GM12878 (cell line): Measurements from ENCODE around the gene REXO1. TPM values are rescaled to one million over a fixed set of nuclear protein-coding genes. Genes with fewer than 3 reads are reported as not detected.

ENCODE experiments used
- ATAC-seq: fragments of 200-7000 bp; cut with Tn5 transposase; 3 replicates; pipeline ENCODE4 v1.9.1; 2020; ENCODE audit warnings: mild to moderate bottlenecking, moderate library complexity
- BruUV-seq: library from RNA; stranded (reverse); fragments of 400-500 nt; replicated peaks from 2 replicates; lab custom pipeline; 2021; lab: Mats Ljungman, UMichigan
- CTCF ChIA-PET: fragments of 300-600 bp; sonication (Branson Sonifier 250); formaldehyde crosslinking; extraction: SDS; loops from one replicate; lab custom pipeline; 2021; ENCODE audit warnings: inconsistent platforms; lab: Yijun Ruan, JAX
- POLR2A ChIA-PET: fragments of 350-600 bp; formaldehyde crosslinking; extraction: SDS; loops from one replicate; lab custom pipeline; 2021; ENCODE audit warnings: inconsistent platforms; lab: Charles Lee
- RAD21 ChIA-PET: fragments of 300-600 bp; sonication (Branson Sonifier 250); formaldehyde crosslinking; loops from one replicate; lab custom pipeline; 2023; ENCODE audit warnings: antibody characterized with exemption; ENCODE audit not compliant: unreplicated experiment; lab: Charles Lee
- SMC1A ChIA-PET: fragments of 300-600 bp; sonication (Branson Sonifier 250); formaldehyde crosslinking; loops from one replicate; lab custom pipeline; 2023; ENCODE audit not compliant: unreplicated experiment, uncharacterized antibody; lab: Charles Lee
- DNase-seq: peaks from one replicate; pipeline ENCODE4 v3.0.0-alpha.2; 2011; ENCODE audit warnings: low read depth, low spot score
- FAIRE-seq: peaks from 3 replicates; lab custom pipeline; 2011; peaks lifted over from hg19 to GRCh38; lab: Jason Lieb, UNC
- H2AFZ ChIP-seq: 2 replicates; pipeline ENCODE4 v1.6.0; 2011; ENCODE audit warnings: low read depth, low read length, control low read depth; ENCODE audit not compliant: control insufficient read depth
- H3K27ac ChIP-seq: 2 replicates; pipeline ENCODE4 v1.5.1; 2011; ENCODE audit warnings: control low read depth; ENCODE audit not compliant: control insufficient read depth, insufficient read depth
- H3K27me3 ChIP-seq, 2 experiments: replicated peaks in 1 of 2; 2 replicates each; pipeline versions ENCODE4 v1.6.0 to v1.6.1; 2011; ENCODE audit warnings: low read length in 1 of 2; ENCODE audit not compliant: control insufficient read depth in 2 of 2, insufficient read depth in 2 of 2
- H3K36me3 ChIP-seq, 2 experiments: 2 replicates each; pipeline ENCODE4 v1.5.1; 2011; ENCODE audit warnings: low read length in 1 of 2; ENCODE audit not compliant: control insufficient read depth in 2 of 2, insufficient read depth in 2 of 2
- H3K4me1 ChIP-seq: 2 replicates; pipeline ENCODE4 v1.6.1; 2011; ENCODE audit warnings: mild to moderate bottlenecking, low read length, moderate library complexity, mixed read lengths; ENCODE audit not compliant: control insufficient read depth, insufficient read depth
- H3K4me2 ChIP-seq: 2 replicates; pipeline ENCODE4 v1.6.0; 2011; ENCODE audit warnings: control low read depth; ENCODE audit not compliant: control insufficient read depth, insufficient read depth
- H3K4me3 ChIP-seq: fragments of 200-600 bp; sonication (generic); 2 replicates; pipeline ENCODE4 v1.5.1; 2016
- H3K79me2 ChIP-seq: 2 replicates; pipeline ENCODE4 v1.6.0; 2011; ENCODE audit warnings: low read length; ENCODE audit not compliant: control insufficient read depth, insufficient read depth
- H3K9ac ChIP-seq: 2 replicates; pipeline ENCODE4 v1.8.0; 2011; ENCODE audit warnings: low read length, control low read depth, mixed read lengths; ENCODE audit not compliant: control insufficient read depth, insufficient read depth
- H3K9me3 ChIP-seq: replicated peaks from 3 replicates; pipeline ENCODE4 v1.5.1; 2011; ENCODE audit warnings: mild to moderate bottlenecking, low read length; ENCODE audit not compliant: control insufficient read depth, insufficient read depth
- H4K20me1 ChIP-seq: 2 replicates; pipeline ENCODE4 v1.6.0; 2011; ENCODE audit not compliant: control insufficient read depth, insufficient read depth
- ATF2 ChIP-seq: IDR thresholded peaks from 2 replicates; pipeline ENCODE4 v1.6.1; 2012; ENCODE audit warnings: low read length, inconsistent platforms
- CREM ChIP-seq: IDR thresholded peaks from 2 replicates; pipeline ENCODE4 v1.6.1; 2014; ENCODE audit warnings: antibody characterized with exemption, low read depth
- GABPA ChIP-seq: IDR thresholded peaks from 2 replicates; pipeline ENCODE4 v1.6.1; 2014; ENCODE audit warnings: antibody characterized with exemption, low read depth, mild to moderate bottlenecking, inconsistent platforms
- HCFC1 ChIP-seq: fragments of 150-350 bp; IDR thresholded peaks from 2 replicates; pipeline ENCODE4 v1.6.1; 2014; ENCODE audit warnings: low read length
- KDM1A ChIP-seq: fragments of 200-600 bp; sonication (generic); IDR thresholded peaks from 2 replicates; pipeline ENCODE4 v1.6.1; 2016; ENCODE audit warnings: borderline replicate concordance
- RFX5 ChIP-seq: IDR thresholded peaks from 2 replicates; pipeline ENCODE4 v1.6.1; 2011; ENCODE audit warnings: low read depth, low read length, improper control_type of control experiment
- YY1 ChIP-seq: IDR thresholded peaks from 2 replicates; pipeline ENCODE4 v1.6.1; 2011; ENCODE audit warnings: low read depth, mild to moderate bottlenecking, low read length
- ZNF384 ChIP-seq: IDR thresholded peaks from 2 replicates; pipeline ENCODE4 v1.6.1; 2012; ENCODE audit warnings: low read depth, mild to moderate bottlenecking, low read length, improper control_type of control experiment, borderline replicate concordance
- ZNF622 ChIP-seq: fragments of 450-650 bp; IDR thresholded peaks from 2 replicates; pipeline ENCODE4 v1.6.1; 2017; ENCODE audit warnings: mild to moderate bottlenecking, inconsistent platforms
- WGBS: methylation state at CpG from one replicate; pipeline ENCODE4 v1.1.6; 2016; ENCODE audit warnings: low lambda C conversion rate; ENCODE audit not compliant: insufficient replicate concordance, insufficient coverage; ENCODE audit errors: missing lambda C conversion rate; 5-methylcytosine and 5-hydroxymethylcytosine counted together
- in situ Hi-C: fragments of 300-500 bp; cut with MboI; formaldehyde crosslinking; loops from 9 replicates; pipeline ENCODE4 v1.14.3; 2018; ENCODE audit warnings: mixed read lengths
- intact Hi-C: fragments of 100-400 bp; cut with micrococcal nuclease; formaldehyde crosslinking; loops from one replicate; pipeline ENCODE4 v1.14.2; 2022; ENCODE audit not compliant: unreplicated experiment
- polyA plus RNA-seq, 11 experiments: library from polyadenylated mRNA; depleted of rRNA in 4 of 11; unstranded in 6 of 11; stranded (reverse) in 5 of 11; fragments of >200 nt; fragmentation: Nextera tagmentation in 4 of 11; fragmentation: Illumina TruSeq in 1 of 11; extraction: Ambion mirVana in 4 of 11; extraction: Trizol in 1 of 11; gene quantifications; 1 replicate in 1 of 11; 2 replicates in 10 of 11; pipeline versions ENCODE4 v1.2.1 to v1.2.3, GENCODE V29; 2011 to 2016; ENCODE audit warnings: inconsistent platforms in 2 of 11, missing spikeins in 2 of 11, low read depth in 1 of 11
- total RNA-seq, 4 experiments: library from RNA; depleted of rRNA in 3 of 4; stranded (reverse); fragments of >200 nt in 3 of 4; fragmentation: Illumina TruSeq in 1 of 4; extraction: Trizol in 1 of 4; gene quantifications; 2 replicates each; pipeline versions ENCODE4 v1.2.1 to v1.2.3, GENCODE V29; 2013 to 2021

Gene REXO1
- total and polyA plus RNA-seq, 10 of the 15 experiments (the other 5 are each of a cell fraction or from before 2014, with no cell fraction given), result 0.03 to 45.2 (median 8.4) TPM

- no peak overlapping the region for H3K4me2 ChIP-seq
- TF ChIP-seq HCFC1 (no peak), ZNF622 (no peak), ATF2 (no peak), GABPA (no peak), KDM1A (no peak), ZNF384 (no peak), CREM (no peak), YY1 (no peak), RFX5 (no peak)
- intact Hi-C loops, result no loop called here
- H3K27me3 ChIP-seq, result no peaks in the 10 kb centered on the region; a peak in 1 of 4 replicates
- H3K27ac ChIP-seq, result no peak overlapping the region
- H3K9ac ChIP-seq, result no peak overlapping the region
- H3K4me3 ChIP-seq, result no peak overlapping the region
- WGBS, result 52% methylated on average over 8 of the region's 8 CpGs
- FAIRE-seq (no peak), ATAC-seq (no peak), DNase-seq (no peak)
- SMC1A ChIA-PET, result no interaction called here
- H2AFZ ChIP-seq, result no peak overlapping the region
- in situ Hi-C loops, result no loop called here
- no peaks in the 10 kb centered on the region for H3K36me3 ChIP-seq
- BruUV-seq, result no TSS peak
- no peaks in the 10 kb centered on the region for H3K4me1 ChIP-seq
- POLR2A ChIA-PET, result no interaction called here
- no peaks in the 10 kb centered on the region for H3K79me2 ChIP-seq
- RAD21 ChIA-PET, result no interaction called here
- peaks cover 2% of the 10 kb centered on the region; the same call in 1 of the 3 replicates for H3K9me3 ChIP-seq
- H4K20me1 ChIP-seq, result no peaks in the 10 kb centered on the region
- CTCF ChIA-PET, result no interaction called here
Measured at GRCh38 chr19:1787116-1787515, 61.2 kb downstream of the REXO1 start.
